H1 (cell line): ENCODE data around the gene FGF21. TPM values are rescaled to one million over a fixed set of nuclear protein-coding genes. Genes with fewer than 3 reads are reported as not detected.

Experiments used
- CTCF ChIA-PET: fragments of 300-600 bp; sonication (Branson Sonifier 250); formaldehyde crosslinking; loops from one replicate; lab custom pipeline; 2021; ENCODE audit not compliant: partially characterized antibody; lab: Charles Lee
- POLR2A ChIA-PET: fragments of 300-600 bp; sonication (Branson Sonifier 250); formaldehyde crosslinking; loops from one replicate; lab custom pipeline; 2021; ENCODE audit warnings: inconsistent platforms; ENCODE audit not compliant: partially characterized antibody; lab: Charles Lee
- DNase-seq, 2 experiments: peaks; one replicate each; pipeline versions ENCODE4 v3.0.0 to v3.0.0-alpha.2; 2010 to 2022; ENCODE audit warnings: low spot score in 2 of 2, low read depth in 1 of 2, mixed read lengths in 1 of 2
- FAIRE-seq: peaks from 2 replicates; lab custom pipeline; 2011; peaks lifted over from hg19 to GRCh38; lab: Jason Lieb, UNC
- H2AFZ ChIP-seq: 2 replicates; pipeline ENCODE4 v1.8.1; 2012; ENCODE audit warnings: low read length, inconsistent platforms
- H2AK5ac ChIP-seq: 2 replicates; pipeline ENCODE4 v1.6.1; 2013; ENCODE audit warnings: low read depth, low read length
- H2BK120ac ChIP-seq: replicated peaks from 2 replicates; pipeline ENCODE3; 2013; ENCODE audit warnings: low read depth, low read length, inconsistent platforms
- H2BK12ac ChIP-seq: 2 replicates; pipeline ENCODE4 v1.6.1; 2013; ENCODE audit warnings: low read depth, low read length
- H2BK15ac ChIP-seq: 2 replicates; pipeline ENCODE4 v1.6.1; 2013; ENCODE audit warnings: low read length
- H2BK20ac ChIP-seq: 2 replicates; pipeline ENCODE4 v1.6.1; 2013; ENCODE audit warnings: low read length
- H2BK5ac ChIP-seq: 2 replicates; pipeline ENCODE4 v1.6.1; 2013; ENCODE audit warnings: low read depth, low read length
- H3K14ac ChIP-seq: 2 replicates; pipeline ENCODE4 v1.6.1; 2013; ENCODE audit warnings: inconsistent platforms; ENCODE audit not compliant: insufficient read length
- H3K18ac ChIP-seq: 2 replicates; pipeline ENCODE4 v1.6.1; 2013; ENCODE audit warnings: low read length; ENCODE audit errors: extremely low read depth
- H3K23ac ChIP-seq: 2 replicates; pipeline ENCODE4 v1.6.1; 2013; ENCODE audit warnings: inconsistent platforms; ENCODE audit not compliant: insufficient read length
- H3K23me2 ChIP-seq: 2 replicates; pipeline ENCODE4 v1.6.1; 2013; ENCODE audit warnings: low read depth, low read length
- H3K27ac ChIP-seq: 2 replicates; pipeline ENCODE4 v1.6.1; 2011; ENCODE audit warnings: low read depth, low read length, inconsistent platforms
- H3K27me3 ChIP-seq, 4 experiments: replicated peaks in 1 of 4; 1 replicate in 1 of 4; 2 replicates in 3 of 4; pipeline versions ENCODE4 v1.6.1 to v1.8.1; 2011 to 2013; ENCODE audit warnings: low read length in 3 of 4, mild to moderate bottlenecking in 3 of 4, inconsistent platforms in 2 of 4, mixed read lengths in 2 of 4, moderate library complexity in 1 of 4; ENCODE audit not compliant: control insufficient read depth in 3 of 4, insufficient read depth in 3 of 4; ENCODE audit errors: extremely low read depth in 1 of 4
- H3K36me3 ChIP-seq, 4 experiments: 2 replicates each; pipeline versions ENCODE4 v1.6.1 to v1.8.1; 2011 to 2013; ENCODE audit warnings: mild to moderate bottlenecking in 4 of 4, low read length in 3 of 4, moderate library complexity in 2 of 4, control low read depth in 1 of 4, inconsistent platforms in 1 of 4; ENCODE audit not compliant: insufficient read depth in 4 of 4, control insufficient read depth in 2 of 4
- H3K4ac ChIP-seq: replicated peaks from 2 replicates; pipeline ENCODE3; 2013; ENCODE audit warnings: low read length, low read depth, mixed read lengths, inconsistent platforms; ENCODE audit not compliant: insufficient read length
- H3K4me1 ChIP-seq, 4 experiments: replicated peaks in 1 of 4; 1 replicate in 1 of 4; 2 replicates in 3 of 4; pipeline versions ENCODE4 v1.6.1 to v1.8.1; 2011 to 2013; ENCODE audit warnings: low read length in 3 of 4, inconsistent platforms in 2 of 4, mixed read lengths in 1 of 4; ENCODE audit not compliant: insufficient read depth in 4 of 4, control insufficient read depth in 3 of 4
- H3K4me2 ChIP-seq, 2 experiments: 2 replicates each; pipeline versions ENCODE4 v1.6.1 to v1.8.1; 2011 to 2013; ENCODE audit warnings: low read depth in 2 of 2, low read length in 2 of 2, control low read depth in 1 of 2, inconsistent platforms in 1 of 2, mild to moderate bottlenecking in 1 of 2; ENCODE audit not compliant: insufficient read depth in 1 of 2
- H3K4me3 ChIP-seq, 4 experiments: fragments of 200-600, 300-600 bp in 1 of 4; sonication (generic), shearing (Covaris generic), sonication (Bioruptor Twin) in 1 of 4; 2 replicates each; pipeline versions ENCODE4 v1.5.1 to v1.8.1; 2011 to 2016; ENCODE audit warnings: low read length in 4 of 4, low read depth in 3 of 4, control low read depth in 2 of 4, inconsistent platforms in 2 of 4, mild to moderate bottlenecking in 2 of 4, mixed read lengths in 1 of 4, moderate library complexity in 1 of 4; ENCODE audit not compliant: insufficient read depth in 2 of 4; ENCODE audit errors: extremely low read depth in 1 of 4
- H3K56ac ChIP-seq: replicated peaks from 2 replicates; pipeline ENCODE3; 2013; ENCODE audit warnings: low read depth, mild to moderate bottlenecking, mixed read lengths, low read length, inconsistent platforms; ENCODE audit not compliant: insufficient read length
- H3K79me1 ChIP-seq: 2 replicates; pipeline ENCODE4 v1.6.1; 2013; ENCODE audit warnings: low read depth, low read length, control low read depth
- H3K79me2 ChIP-seq, 2 experiments: 2 replicates each; pipeline versions ENCODE4 v1.6.1 to v1.8.1; 2012 to 2013; ENCODE audit warnings: low read length in 2 of 2, mild to moderate bottlenecking in 2 of 2, inconsistent platforms in 1 of 2; ENCODE audit not compliant: insufficient read depth in 2 of 2, control insufficient read depth in 1 of 2
- H3K9ac ChIP-seq, 4 experiments: replicated peaks in 1 of 4; 1 replicate in 1 of 4; 2 replicates in 3 of 4; pipeline versions ENCODE4 v1.6.1 to v1.8.1; 2011 to 2013; ENCODE audit warnings: low read depth in 3 of 4, low read length in 3 of 4, control low read depth in 2 of 4, mild to moderate bottlenecking in 2 of 4, moderate library complexity in 2 of 4, inconsistent platforms in 1 of 4; ENCODE audit errors: extremely low read depth in 1 of 4
- H3K9me3 ChIP-seq, 2 experiments: 2 replicates each; pipeline versions ENCODE4 v1.6.1 to v1.8.1; 2012 to 2013; ENCODE audit warnings: mild to moderate bottlenecking in 2 of 2, moderate library complexity in 2 of 2, control low read depth in 1 of 2, inconsistent platforms in 1 of 2, low read depth in 1 of 2, low read length in 1 of 2, mixed read lengths in 1 of 2; ENCODE audit not compliant: insufficient read depth in 2 of 2
- H4K20me1 ChIP-seq, 2 experiments: replicated peaks in 1 of 2; 2 replicates each; pipeline versions ENCODE3 to v1.8.1; 2011 to 2013; ENCODE audit warnings: inconsistent platforms in 2 of 2, low read length in 2 of 2, mild to moderate bottlenecking in 1 of 2; ENCODE audit not compliant: insufficient read depth in 2 of 2, control insufficient read depth in 1 of 2
- H4K5ac ChIP-seq: 2 replicates; pipeline ENCODE4 v1.6.1; 2013; ENCODE audit warnings: low read length, low read depth, mixed read lengths, inconsistent platforms; ENCODE audit not compliant: insufficient read length
- H4K8ac ChIP-seq: 2 replicates; pipeline ENCODE4 v1.8.0; 2013; ENCODE audit warnings: mild to moderate bottlenecking, moderate library complexity, low read length, inconsistent platforms; ENCODE audit not compliant: insufficient read depth; ENCODE audit errors: extremely low read depth
- H4K91ac ChIP-seq: replicated peaks from 2 replicates; pipeline ENCODE3; 2013; ENCODE audit warnings: low read length, mixed read lengths, inconsistent platforms; ENCODE audit not compliant: insufficient read length
- CBX5 ChIP-seq: fragments of 300-800, 300-1000 bp; sonication (generic); IDR thresholded peaks from 2 replicates; pipeline ENCODE4 v1.7.1; 2016; ENCODE audit warnings: antibody characterized with exemption, low read length, low read depth
- CBX8 ChIP-seq: fragments of 300-800, 300-1000 bp; sonication (generic); IDR thresholded peaks from 2 replicates; pipeline ENCODE4 v1.7.1; 2016; ENCODE audit warnings: low read depth, low read length, borderline replicate concordance
- CHD1 ChIP-seq: IDR thresholded peaks from 2 replicates; pipeline ENCODE4 v1.6.1; 2012; ENCODE audit warnings: low read depth, low read length, improper control_type of control experiment
- EP300 ChIP-seq, 2 experiments: IDR thresholded peaks; 1 replicate in 1 of 2; 2 replicates in 1 of 2; pipeline ENCODE4 v1.6.1; 2011 to 2012; ENCODE audit warnings: low read depth in 2 of 2, low read length in 2 of 2, mild to moderate bottlenecking in 2 of 2, borderline replicate concordance in 1 of 2, inconsistent platforms in 1 of 2, moderate library complexity in 1 of 2
- RNF2 ChIP-seq: fragments of 200-900, 300-1000 bp; sonication (generic); IDR thresholded peaks from 2 replicates; pipeline ENCODE4 v1.7.1; 2016; ENCODE audit warnings: borderline replicate concordance, low read depth, mild to moderate bottlenecking, antibody characterized with exemption, low read length; ENCODE audit not compliant: poor library complexity, severe bottlenecking; ENCODE audit errors: missing control alignments
- SAP30 ChIP-seq: fragments of 300-600 bp; sonication (generic); IDR thresholded peaks from 2 replicates; pipeline ENCODE4 v1.7.1; 2012; ENCODE audit warnings: low read length, moderate library complexity, mild to moderate bottlenecking, inconsistent platforms; ENCODE audit not compliant: insufficient read depth, insufficient replicate concordance
- SP1 ChIP-seq: IDR thresholded peaks from 2 replicates; pipeline ENCODE4 v1.6.1; 2011; ENCODE audit warnings: low read depth, low read length
- WGBS, 2 experiments: shearing (Covaris generic) in 1 of 2; methylation state at CpG; one replicate each; pipeline versions ENCODE4 v1.1.6 to v1.1.7; 2013 to 2015; ENCODE audit warnings: low lambda C conversion rate in 2 of 2, mixed read lengths in 2 of 2, inconsistent platforms in 1 of 2, low coverage in 1 of 2, missing lambda C conversion rate in 1 of 2; ENCODE audit not compliant: insufficient replicate concordance in 2 of 2, insufficient coverage in 1 of 2, insufficient read length in 1 of 2; ENCODE audit errors: extremely low coverage in 1 of 2, missing lambda C conversion rate in 1 of 2; 5-methylcytosine and 5-hydroxymethylcytosine counted together
- polyA plus RNA-seq, 7 experiments: library from polyadenylated mRNA; depleted of rRNA in 3 of 7; stranded (reverse) in 5 of 7; unstranded in 2 of 7; fragments of >200 nt in 5 of 7; fragments of 200-250 nt in 2 of 7; gene quantifications; 1 replicate in 5 of 7; 2 replicates in 1 of 7; 4 replicates in 1 of 7; pipeline versions ENCODE4 v1.2.1 to v1.2.3, GENCODE V29; 2011 to 2013; ENCODE audit warnings: missing spikeins in 2 of 7, mixed read lengths in 2 of 7
- total RNA-seq: library from RNA; stranded (reverse); fragmentation: NEBNext Ultra II Directional; extraction: Animal tissue kit (Norgen Biotek cat#: 25700); gene quantifications from 2 replicates; pipeline ENCODE4 v1.2.1, GENCODE V29; 2021

Gene FGF21
- total and polyA plus RNA-seq, 2 of the 8 experiments (the other 6 are each of a cell fraction or from before 2014, with no cell fraction given): 0.48 to 0.80 TPM

DNA sequence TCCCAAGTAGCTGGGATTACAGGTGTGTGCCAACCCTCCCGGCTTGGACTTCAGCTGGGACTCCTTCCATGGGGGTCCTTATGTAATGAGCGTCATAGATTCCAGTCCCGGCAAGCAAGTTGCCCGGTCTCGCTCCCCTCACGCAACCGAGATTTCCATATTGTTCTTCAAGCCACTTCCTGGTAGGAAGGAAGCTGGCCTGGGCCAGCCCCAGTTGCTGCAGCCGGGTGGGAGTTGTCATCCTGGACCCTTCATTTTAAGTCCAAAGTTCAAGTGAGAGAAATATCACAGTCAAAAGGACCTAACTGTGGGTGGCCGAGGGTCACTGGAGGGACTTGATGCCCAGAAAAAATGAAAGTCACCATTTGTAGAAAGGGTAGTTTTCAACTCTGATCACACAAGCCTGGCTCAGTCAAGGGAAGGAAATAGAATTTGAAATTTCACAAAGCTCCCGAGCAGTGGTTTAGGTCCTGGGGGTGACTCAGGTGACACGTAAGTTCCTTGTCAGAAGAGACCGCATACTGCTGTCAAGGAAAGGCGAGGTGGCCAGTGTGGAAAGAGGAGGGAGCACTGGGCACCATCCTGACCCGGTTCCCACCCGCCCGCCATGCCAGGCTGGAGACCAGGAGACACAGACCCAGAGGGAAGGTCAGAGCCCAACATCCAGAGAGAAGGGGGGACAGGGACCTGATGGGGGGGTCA lies 5.3 kb downstream of the FGF21 start:
- FAIRE-seq (no peak), DNase-seq (no peak)
- Histone ChIP-seq H2BK12ac (0 out of 2 replicates have a peak overlapping the region, but pooled peaks have one; percentile 39), H3K79me2 (no peaks in the 10 kb centered on the region), H3K14ac (no peak overlapping the region), H3K4me3 (no peak overlapping the region), H3K56ac (no peak overlapping the region), H3K23me2 (no peaks in the 10 kb centered on the region), H3K36me3 (no peaks in the 10 kb centered on the region), H4K5ac (no peak overlapping the region), H4K91ac (no peak overlapping the region), H3K4me1 (peaks cover 0 to 7% (median 4%) of the 10 kb centered on the region in 4 experiments; a peak in 5 of 7 replicates), H3K4me2 (no peak overlapping the region), H2BK120ac (no peak overlapping the region), H2BK5ac (no peak overlapping the region), H2BK20ac (no peak overlapping the region), H4K8ac (no peak overlapping the region), H3K4ac (no peak overlapping the region), H4K20me1 (no peaks in the 10 kb centered on the region), H3K79me1 (no peaks in the 10 kb centered on the region), H2AK5ac (0 out of 2 replicates have a peak overlapping the region, but pooled peaks have one; percentile 13), H3K9me3 (no peaks in the 10 kb centered on the region), H3K27ac (no peak overlapping the region), H3K23ac (no peak overlapping the region), H3K18ac (no peak overlapping the region), H3K9ac (no peak overlapping the region)
- POLR2A ChIA-PET: interaction anchor here (0.5 to 4.7 kb wide), 4 partner anchors 8 to 22 kb away, joined by 7 to 39 read pairs (median 19); partner anchors contain the start of gene IZUMO1
- 87% methylated on average over 16 of the region's 16 CpGs; no CpG with 5 or more reads in 1 of the 2 experiments for WGBS, 2 experiments
- no peak for TF ChIP-seq EP300 (IDR thresholded peaks at IDR 0.05; ENCODE audit: borderline replicate concordance in 1 of 2, low read depth in 2 of 2, low read length in 2 of 2)
- no peak for TF ChIP-seq RNF2
- no peak for TF ChIP-seq SP1
- TF ChIP-seq CBX5: no peak
- TF ChIP-seq SAP30: no peak
- no peak for TF ChIP-seq CHD1
- TF ChIP-seq CBX8: no peak
- TF ChIP-seq, all 59 proteins: peak for 0
- CTCF ChIA-PET: interaction anchor here (1.5 to 2.0 kb wide), 4 partner anchors 9 to 75 kb away, joined by 3 to 6 read pairs (median 4); partner anchors contain the start of genes BCAT2 and HSD17B14
- H2BK15ac ChIP-seq: no peak overlapping the region
- no peaks in the 10 kb centered on the region for H3K27me3 ChIP-seq
- H2AFZ ChIP-seq: no peak overlapping the region
